ENCODE results near the gene HOXD9. TPM values are rescaled to one million over a fixed set of nuclear protein-coding genes. Genes with fewer than 3 reads are reported as not detected.

The HOXD9 gene
- total RNA-seq, 4 donors from 2014 or later: 0.83 to 3.9 (median 2.3) TPM

DNA sequence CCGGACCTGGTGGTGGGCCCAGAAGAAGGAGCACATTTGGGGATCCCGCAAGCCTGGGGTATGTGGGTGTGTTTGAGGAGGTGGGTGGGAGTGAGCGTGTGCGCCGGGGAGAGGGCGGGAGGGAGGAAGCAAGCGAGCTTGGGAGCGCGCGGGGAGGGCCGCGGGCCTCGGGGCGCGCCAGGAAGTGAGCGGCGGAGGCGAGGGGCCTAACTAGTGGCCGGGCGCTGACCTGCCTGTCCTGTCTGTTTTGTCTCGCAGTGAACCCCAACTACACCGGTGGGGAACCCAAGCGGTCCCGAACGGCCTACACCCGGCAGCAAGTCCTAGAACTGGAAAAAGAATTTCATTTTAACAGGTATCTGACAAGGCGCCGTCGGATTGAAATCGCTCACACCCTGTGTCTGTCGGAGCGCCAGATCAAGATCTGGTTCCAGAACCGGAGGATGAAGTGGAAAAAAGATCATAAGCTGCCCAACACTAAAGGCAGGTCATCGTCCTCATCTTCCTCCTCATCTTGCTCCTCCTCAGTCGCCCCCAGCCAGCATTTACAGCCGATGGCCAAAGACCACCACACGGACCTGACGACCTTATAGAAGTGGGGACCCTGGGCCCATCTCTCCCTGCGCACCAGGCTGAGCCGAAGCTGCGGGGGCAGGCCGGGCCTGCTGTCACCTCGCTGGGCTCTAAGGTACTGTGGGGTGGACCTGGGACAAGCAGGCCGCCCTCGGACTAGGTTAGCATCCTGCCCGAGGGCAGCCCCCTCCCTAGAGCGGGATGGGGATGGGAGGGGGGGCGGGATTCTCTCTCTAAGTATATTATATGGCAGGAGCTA, 30.0 kb downstream of the HOXD9 start:
- DNase-seq: no peak
- H3K27me3 ChIP-seq: peaks cover 71% of the 10 kb centered on the region
- WGBS, 2 donors: 17 to 29% methylated on average over 25 to 31 of the region's 48 CpGs
- no peak overlapping the region for H3K27ac ChIP-seq
- no peaks in the 10 kb centered on the region for H3K9me3 ChIP-seq
- H3K36me3 ChIP-seq: no peaks in the 10 kb centered on the region
- H3K4me1 ChIP-seq: peaks cover 5% of the 10 kb centered on the region in 2 donors
- H3K4me3 ChIP-seq (replicated peaks in 1 of 3): no peak overlapping the region
- intact Hi-C loops (cut with DNase I): no loop called here
- TF ChIP-seq CTCF (IDR thresholded peaks at IDR 0.05): no peak
- no peak for TF ChIP-seq POLR2A (IDR thresholded peaks at IDR 0.05)

GRCh38 chr2:176154576-176155252, 32.2 kb downstream of the HOXD9 start:
- Histone ChIP-seq H3K27me3 (peaks cover 74% of the 10 kb centered on the region), H3K4me1 (peaks cover 5 to 19% of the 10 kb centered on the region in 2 donors), H3K36me3 (no peaks in the 10 kb centered on the region), H3K4me3 (replicated peaks in 1 of 3) (no peak overlapping the region), H3K9me3 (no peaks in the 10 kb centered on the region), H3K27ac (no peak overlapping the region)
- intact Hi-C loops (cut with DNase I): no loop called here
- WGBS, 2 donors: 20 to 41% methylated on average over 11 of the region's 11 CpGs
- TF ChIP-seq POLR2A (IDR thresholded peaks at IDR 0.05): no peak
- TF ChIP-seq CTCF (IDR thresholded peaks at IDR 0.05): no peak
- no peak for DNase-seq

DNA sequence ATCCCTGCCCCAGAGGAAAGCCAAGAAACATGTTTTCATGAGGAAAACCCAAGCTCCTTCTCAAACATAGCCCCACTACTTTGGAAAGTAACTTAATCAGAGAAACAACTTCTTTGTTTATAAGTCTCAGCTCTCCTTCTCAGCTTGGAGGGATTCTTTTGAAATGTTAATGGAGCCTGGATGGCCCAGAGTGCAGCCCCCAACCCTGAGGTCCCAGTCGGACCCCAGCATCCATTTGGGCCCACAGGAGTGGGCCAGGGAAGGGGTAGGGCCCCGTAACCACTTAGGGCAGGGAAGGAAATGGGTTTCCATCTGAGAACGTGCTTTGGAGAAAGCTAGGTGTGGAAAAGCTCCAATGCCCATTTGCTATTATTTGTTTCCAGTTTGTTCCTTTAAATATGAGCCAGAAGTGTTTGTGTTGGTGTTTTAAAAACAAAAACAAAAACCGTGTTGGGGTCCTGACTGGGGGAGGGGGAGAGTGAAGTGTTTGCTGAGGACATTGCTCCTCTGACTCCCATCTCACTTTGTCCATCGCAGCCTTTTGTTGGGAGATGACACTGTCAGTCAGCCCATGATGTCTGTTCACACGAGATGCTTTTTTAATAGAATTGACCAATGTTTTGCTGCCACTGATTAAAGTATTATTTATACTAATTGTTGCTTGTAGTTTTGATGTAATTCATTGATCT, 33.0 kb downstream of the HOXD9 start:
- DNase-seq: no peak
- intact Hi-C loops (cut with DNase I): no loop called here
- Histone ChIP-seq H3K27ac (no peak overlapping the region), H3K4me1 (peaks cover 7 to 25% of the 10 kb centered on the region in 2 donors), H3K27me3 (peaks cover 74% of the 10 kb centered on the region), H3K4me3 (replicated peaks in 1 of 3) (no peak overlapping the region), H3K9me3 (no peaks in the 10 kb centered on the region), H3K36me3 (no peaks in the 10 kb centered on the region)
- no peak for TF ChIP-seq CTCF (IDR thresholded peaks at IDR 0.05)
- no peak for TF ChIP-seq POLR2A (IDR thresholded peaks at IDR 0.05)
- WGBS, 2 donors: 13 to 29% methylated on average over 6 of the region's 6 CpGs

DNA sequence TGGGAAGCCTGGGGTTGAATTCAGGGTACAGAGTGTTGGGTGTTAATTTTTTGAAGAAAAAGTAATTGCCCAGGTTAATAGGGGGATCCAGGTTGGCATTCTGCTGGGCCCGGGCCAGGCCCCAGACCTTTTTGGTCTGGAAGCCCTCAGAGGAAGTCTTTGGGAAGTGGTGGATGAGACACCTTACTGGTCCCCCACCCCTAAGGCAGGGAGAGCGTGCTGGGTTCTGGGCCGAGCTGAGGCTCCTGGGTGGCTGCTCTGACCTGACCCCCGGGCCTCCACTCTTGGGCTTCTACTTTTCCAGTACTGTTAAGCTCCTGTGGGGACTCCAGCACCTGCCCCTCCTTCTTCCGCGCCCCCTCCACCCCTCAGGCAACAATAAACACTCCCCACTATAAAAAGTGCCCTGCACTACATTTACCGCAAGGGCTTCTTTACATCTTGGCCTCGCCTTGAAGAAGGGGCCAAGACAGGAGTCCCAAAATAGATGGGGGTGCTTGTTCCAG, 33.8 kb downstream of the HOXD9 start:
- no peak overlapping the region for H3K4me3 ChIP-seq (replicated peaks in 1 of 3)
- H3K27ac ChIP-seq: no peak overlapping the region
- TF ChIP-seq CTCF (IDR thresholded peaks at IDR 0.05): no peak
- TF ChIP-seq POLR2A (IDR thresholded peaks at IDR 0.05): no peak
- H3K27me3 ChIP-seq: peaks cover 72% of the 10 kb centered on the region
- peaks cover 7 to 32% of the 10 kb centered on the region in 2 donors for H3K4me1 ChIP-seq
- no peaks in the 10 kb centered on the region for H3K36me3 ChIP-seq
- intact Hi-C loops (cut with DNase I): no loop called here
- no peaks in the 10 kb centered on the region for H3K9me3 ChIP-seq
- WGBS, 2 donors: 21 to 45% methylated on average over 8 of the region's 8 CpGs
- no peak for DNase-seq
